Suprapubic skin (tissue), 4 donors: ENCODE measurements around the gene RAB31.

Source experiments
- EP300 ChIP-seq: sonication (generic); formaldehyde crosslinking; IDR thresholded peaks from one replicate; pipeline ENCODE4 v1.6.1; 2017; ENCODE audit warnings: antibody characterized with exemption
- POLR2A ChIP-seq, 2 donors: fragments of 450-650 bp; IDR thresholded peaks; one replicate each; pipeline ENCODE4 v1.6.1; 2017; ENCODE audit warnings: antibody characterized with exemption in 2 of 2, mild to moderate bottlenecking in 2 of 2, moderate library complexity in 2 of 2
- POLR2AphosphoS5 ChIP-seq, 3 donors: sonication (generic); formaldehyde crosslinking; IDR thresholded peaks; one replicate each; pipeline ENCODE4 v1.6.1; 2017; ENCODE audit warnings: antibody characterized with exemption in 3 of 3
- TF ChIP-seq, protein P1 (sequence below), 2 donors: fragments of 200-600 bp in 1 of 2; fragments of 450-650 bp in 1 of 2; sonication (generic) in 1 of 2; IDR thresholded peaks; one replicate each; pipeline ENCODE4 v1.5.1; 2016 to 2019; ENCODE audit warnings: antibody characterized with exemption in 2 of 2, mild to moderate bottlenecking in 1 of 2, moderate library complexity in 1 of 2

DNA sequence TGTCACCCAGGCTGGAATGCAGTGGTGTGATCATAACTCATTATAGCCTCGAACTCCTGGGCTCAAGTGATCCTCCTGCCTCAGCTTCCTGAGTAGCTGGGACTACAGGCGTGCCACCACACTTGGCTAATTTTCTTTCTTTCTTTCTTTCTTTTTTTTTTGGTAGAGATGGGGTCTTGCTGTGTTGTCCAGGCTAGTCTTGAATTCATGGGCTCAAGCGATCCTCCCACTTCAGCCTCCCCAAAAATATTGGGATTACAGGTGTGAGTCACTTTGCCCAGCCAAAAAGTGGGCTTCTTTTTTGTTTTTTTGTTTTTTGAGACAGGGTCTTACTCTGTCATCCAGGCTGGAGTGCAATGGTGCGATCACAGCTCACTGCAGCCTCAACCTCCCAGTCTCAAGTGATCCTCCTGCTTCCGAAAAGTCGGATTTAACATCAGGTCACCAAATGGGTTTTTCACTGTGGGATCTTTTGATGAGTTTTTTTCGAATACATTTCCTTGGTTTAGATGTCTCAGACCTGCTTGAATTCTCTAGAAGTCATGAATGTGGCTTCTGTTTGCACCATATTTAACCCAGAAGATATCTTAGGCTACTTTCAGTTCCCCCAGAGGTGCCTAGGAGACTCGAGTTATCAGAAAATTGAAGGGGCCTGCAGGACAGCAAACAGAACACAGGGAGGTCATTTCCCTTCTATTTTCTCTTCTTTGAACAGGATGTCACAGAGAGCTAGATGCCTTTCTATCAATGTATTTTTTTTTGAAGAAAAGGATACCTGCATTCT is 8.9 kb downstream of the RAB31 start:
- no peak for TF ChIP-seq POLR2AphosphoS5 (IDR thresholded peaks at IDR 0.05)
- TF ChIP-seq POLR2A (IDR thresholded peaks at IDR 0.05), result no peak
- TF ChIP-seq, protein P1, sequence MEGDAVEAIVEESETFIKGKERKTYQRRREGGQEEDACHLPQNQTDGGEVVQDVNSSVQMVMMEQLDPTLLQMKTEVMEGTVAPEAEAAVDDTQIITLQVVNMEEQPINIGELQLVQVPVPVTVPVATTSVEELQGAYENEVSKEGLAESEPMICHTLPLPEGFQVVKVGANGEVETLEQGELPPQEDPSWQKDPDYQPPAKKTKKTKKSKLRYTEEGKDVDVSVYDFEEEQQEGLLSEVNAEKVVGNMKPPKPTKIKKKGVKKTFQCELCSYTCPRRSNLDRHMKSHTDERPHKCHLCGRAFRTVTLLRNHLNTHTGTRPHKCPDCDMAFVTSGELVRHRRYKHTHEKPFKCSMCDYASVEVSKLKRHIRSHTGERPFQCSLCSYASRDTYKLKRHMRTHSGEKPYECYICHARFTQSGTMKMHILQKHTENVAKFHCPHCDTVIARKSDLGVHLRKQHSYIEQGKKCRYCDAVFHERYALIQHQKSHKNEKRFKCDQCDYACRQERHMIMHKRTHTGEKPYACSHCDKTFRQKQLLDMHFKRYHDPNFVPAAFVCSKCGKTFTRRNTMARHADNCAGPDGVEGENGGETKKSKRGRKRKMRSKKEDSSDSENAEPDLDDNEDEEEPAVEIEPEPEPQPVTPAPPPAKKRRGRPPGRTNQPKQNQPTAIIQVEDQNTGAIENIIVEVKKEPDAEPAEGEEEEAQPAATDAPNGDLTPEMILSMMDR (IDR thresholded peaks at IDR 0.05), result no peak
- no peak for TF ChIP-seq EP300
